Measurements from ENCODE around the gene SORCS2. TPM values are rescaled to one million over a fixed set of nuclear protein-coding genes. Genes with fewer than 3 reads are reported as not detected.

The SORCS2 gene
- total RNA-seq, 2 donors from 2014 or later: 0.68 to 0.92 TPM

DNA sequence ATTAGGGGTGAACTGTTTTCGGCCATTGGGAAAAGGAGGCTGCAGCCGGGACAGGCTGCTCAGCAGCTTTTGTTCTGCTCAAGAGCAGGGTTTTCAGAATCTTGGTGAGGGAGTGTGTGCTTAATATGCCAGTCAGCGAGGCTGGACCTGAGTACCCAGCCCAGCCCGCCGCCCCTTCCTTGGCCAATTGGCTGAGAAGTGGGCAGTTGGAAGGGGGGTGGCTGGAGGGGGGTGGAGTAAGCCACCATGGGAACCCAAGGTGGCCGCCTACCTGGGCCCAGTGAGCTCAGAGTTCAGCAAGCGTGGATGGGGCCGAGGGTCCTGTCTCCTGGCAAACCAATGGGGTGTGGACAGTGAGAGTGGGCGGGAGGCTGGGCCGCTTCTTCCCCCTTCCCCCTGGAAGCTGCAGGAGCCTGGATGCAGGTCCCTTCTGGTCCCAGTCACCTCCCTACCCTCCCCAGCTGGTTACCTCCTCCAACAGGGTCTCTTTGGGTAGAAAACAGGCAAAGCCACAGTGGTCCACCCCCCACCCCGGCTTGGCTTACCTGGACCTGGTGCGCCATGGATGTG lies 52.5 kb downstream of the SORCS2 start:
- peaks cover 3 to 13% of the 10 kb centered on the region in 2 donors for H3K4me1 ChIP-seq (ENCODE audit: control insufficient read depth in 1 of 2, low read depth in 2 of 2)
- DNase-seq (ENCODE audit: low spot score): no peak
- peaks cover 3% of the 10 kb centered on the region for H3K9me3 ChIP-seq
- TF ChIP-seq CTCF (IDR thresholded peaks at IDR 0.05): no peak
- H3K27ac ChIP-seq: no peak overlapping the region
- no peak overlapping the region for H3K4me3 ChIP-seq
- no peak for ATAC-seq (ENCODE audit: insufficient number of reproducible peaks, low FRiP score, low read depth)
- H3K36me3 ChIP-seq: no peaks in the 10 kb centered on the region
- H3K27me3 ChIP-seq (replicated peaks; ENCODE audit: insufficient read depth): no peaks in the 10 kb centered on the region

DNA sequence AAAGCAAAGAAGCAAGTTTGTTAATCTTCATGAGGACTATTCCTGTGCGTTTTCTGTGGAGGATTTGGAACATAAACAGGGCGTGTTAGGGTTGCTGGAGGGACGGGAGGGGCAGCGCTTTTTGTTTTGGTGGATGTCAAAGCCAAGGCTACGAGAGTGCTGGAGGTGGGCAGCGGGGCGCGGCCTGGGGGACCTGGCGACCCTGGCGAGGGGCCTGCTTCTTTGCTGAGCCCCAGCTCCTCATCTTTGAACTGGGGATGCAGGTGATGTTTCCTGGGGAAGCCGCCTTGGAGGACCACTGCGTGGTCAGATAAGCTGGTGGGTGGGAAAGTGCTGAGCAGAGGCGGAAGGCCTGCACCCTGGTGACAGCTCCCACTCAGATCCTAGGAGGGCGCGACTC lies 55.2 kb downstream of the SORCS2 start:
- peaks cover 3% of the 10 kb centered on the region for H3K9me3 ChIP-seq
- no peaks in the 10 kb centered on the region for H3K36me3 ChIP-seq
- H3K27me3 ChIP-seq (replicated peaks; ENCODE audit: insufficient read depth): no peaks in the 10 kb centered on the region
- ATAC-seq (ENCODE audit: insufficient number of reproducible peaks, low FRiP score, low read depth): no peak
- DNase-seq (ENCODE audit: low spot score): no peak
- no peak for TF ChIP-seq CTCF (IDR thresholded peaks at IDR 0.05)
- H3K27ac ChIP-seq: no peak overlapping the region
- H3K4me1 ChIP-seq (ENCODE audit: control insufficient read depth in 1 of 2, low read depth in 2 of 2): peaks cover 5 to 21% of the 10 kb centered on the region in 2 donors
- H3K4me3 ChIP-seq: no peak overlapping the region

GRCh38 chr4:7247946-7248345 lies 55.6 kb downstream of the SORCS2 start:
- no peak for ATAC-seq (ENCODE audit: insufficient number of reproducible peaks, low FRiP score, low read depth)
- Histone ChIP-seq H3K9me3 (peaks cover 3% of the 10 kb centered on the region), H3K27ac (no peak overlapping the region), H3K36me3 (no peaks in the 10 kb centered on the region), H3K27me3 (replicated peaks; ENCODE audit: insufficient read depth) (no peaks in the 10 kb centered on the region), H3K4me3 (no peak overlapping the region), H3K4me1 (ENCODE audit: control insufficient read depth in 1 of 2, low read depth in 2 of 2) (peaks cover 5 to 21% of the 10 kb centered on the region in 2 donors)
- no peak for DNase-seq (ENCODE audit: low spot score)
- TF ChIP-seq CTCF (IDR thresholded peaks at IDR 0.05): no peak

GRCh38 chr4:7248857-7249256 lies 56.5 kb downstream of the SORCS2 start:
- no peak for DNase-seq (ENCODE audit: low spot score)
- ATAC-seq (ENCODE audit: insufficient number of reproducible peaks, low FRiP score, low read depth): no peak
- H3K27ac ChIP-seq: no peak overlapping the region
- TF ChIP-seq CTCF (IDR thresholded peaks at IDR 0.05): no peak
- H3K4me1 ChIP-seq (ENCODE audit: control insufficient read depth in 1 of 2, low read depth in 2 of 2): peaks cover 5 to 19% of the 10 kb centered on the region in 2 donors
- H3K36me3 ChIP-seq: no peaks in the 10 kb centered on the region
- peaks cover 3% of the 10 kb centered on the region for H3K9me3 ChIP-seq
- no peaks in the 10 kb centered on the region for H3K27me3 ChIP-seq (replicated peaks; ENCODE audit: insufficient read depth)
- H3K4me3 ChIP-seq: no peak overlapping the region

DNA sequence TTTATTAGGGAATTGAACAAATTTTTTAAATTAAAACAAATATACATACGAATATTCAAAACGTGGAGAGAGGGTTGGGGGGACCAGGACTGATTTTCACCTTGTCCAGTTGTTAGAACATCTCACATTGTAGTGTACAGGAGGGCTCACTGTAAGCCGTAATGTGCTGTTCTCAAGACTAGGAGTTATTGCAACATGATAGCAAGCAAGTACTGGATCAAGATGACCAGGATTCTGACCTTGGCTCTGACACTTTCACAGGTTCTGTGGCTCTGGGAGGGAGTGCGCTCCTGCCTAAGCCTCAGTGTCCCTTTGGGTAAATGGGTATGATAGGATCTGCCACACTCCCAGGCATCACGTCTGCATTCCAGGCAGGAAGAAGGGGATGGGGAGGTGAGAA lies 59.0 kb downstream of the SORCS2 start:
- no peak for TF ChIP-seq CTCF (IDR thresholded peaks at IDR 0.05)
- DNase-seq (ENCODE audit: low spot score) (no peak), ATAC-seq (ENCODE audit: insufficient number of reproducible peaks, low FRiP score, low read depth) (no peak)
- Histone ChIP-seq H3K36me3 (no peaks in the 10 kb centered on the region), H3K27me3 (replicated peaks; ENCODE audit: insufficient read depth) (no peaks in the 10 kb centered on the region), H3K4me1 (ENCODE audit: control insufficient read depth in 1 of 2, low read depth in 2 of 2) (peaks cover 5 to 16% of the 10 kb centered on the region in 2 donors), H3K9me3 (peaks cover 3% of the 10 kb centered on the region), H3K4me3 (no peak overlapping the region), H3K27ac (no peak overlapping the region)
